SK-N-SH treated with all-trans-retinoic acid at 6 μM for 48 hours (cell line): ENCODE data around the gene TMEM87A.

ENCODE experiments used
- ATAC-seq: fragments of 200-7000 bp; cut with Tn5 transposase; 3 replicates; pipeline ENCODE4 v1.9.1; 2020; ENCODE audit warnings: mild to moderate bottlenecking, moderate library complexity
- ARNTL ChIP-seq: fragments of 450-650 bp; formaldehyde crosslinking; IDR thresholded peaks from 2 replicates; pipeline ENCODE4 v1.5.0; 2020; ENCODE audit warnings: low read depth, mild to moderate bottlenecking, moderate library complexity, borderline replicate concordance
- BACH2 ChIP-seq: fragments of 250-450 bp; sonication (Bioruptor Pico); IDR thresholded peaks from 2 replicates; pipeline ENCODE4 v1.9.0; 2021; ENCODE audit warnings: mild to moderate bottlenecking, borderline replicate concordance
- CREB5 ChIP-seq: fragments of 250-450 bp; sonication (Bioruptor Pico); IDR thresholded peaks from 2 replicates; pipeline ENCODE4 v1.5.1; 2020; ENCODE audit warnings: low read depth, mild to moderate bottlenecking, moderate library complexity
- CSDC2 ChIP-seq: fragments of 250-450 bp; sonication (Bioruptor Pico); IDR thresholded peaks from 2 replicates; pipeline ENCODE4 v1.5.0; 2020; ENCODE audit warnings: mild to moderate bottlenecking, moderate library complexity
- CSRNP3 ChIP-seq: fragments of 250-450 bp; sonication (Bioruptor Pico); IDR thresholded peaks from 2 replicates; pipeline ENCODE4 v1.5.1; 2021; ENCODE audit warnings: mild to moderate bottlenecking, moderate library complexity
- ESRRG ChIP-seq: fragments of 250-450 bp; sonication (Bioruptor Pico); IDR thresholded peaks from 2 replicates; pipeline ENCODE4 v1.6.1; 2021; ENCODE audit warnings: mild to moderate bottlenecking
- GLIS3 ChIP-seq: fragments of 250-450 bp; sonication (Bioruptor Pico); IDR thresholded peaks from 2 replicates; pipeline ENCODE4 v1.5.0; 2020; ENCODE audit warnings: mild to moderate bottlenecking, moderate library complexity
- ISL1 ChIP-seq: fragments of 250-450 bp; sonication (Bioruptor Pico); IDR thresholded peaks from 2 replicates; pipeline ENCODE4 v2.1.2; 2022; ENCODE audit warnings: mild to moderate bottlenecking, moderate library complexity
- OSR1 ChIP-seq: fragments of 250-450 bp; sonication (Bioruptor Pico); IDR thresholded peaks from 2 replicates; pipeline ENCODE4 v1.8.0; 2022; ENCODE audit warnings: moderate library complexity, mild to moderate bottlenecking, inconsistent platforms
- PATZ1 ChIP-seq: fragments of 250-450 bp; sonication (Bioruptor Pico); IDR thresholded peaks from 2 replicates; pipeline ENCODE4 v1.8.0; 2020; ENCODE audit warnings: mild to moderate bottlenecking, moderate library complexity, borderline replicate concordance
- POU6F1 ChIP-seq: fragments of 250-450 bp; sonication (Bioruptor Pico); IDR thresholded peaks from 2 replicates; pipeline ENCODE4 v1.8.0; 2021; ENCODE audit warnings: low read depth, mild to moderate bottlenecking, moderate library complexity, borderline replicate concordance
- PPARA ChIP-seq: fragments of 250-450 bp; sonication (Bioruptor Pico); IDR thresholded peaks from 2 replicates; pipeline ENCODE4 v1.5.0; 2020; ENCODE audit warnings: mild to moderate bottlenecking, borderline replicate concordance
- RARB ChIP-seq: fragments of 250-450 bp; sonication (Bioruptor Pico); IDR thresholded peaks from 2 replicates; pipeline ENCODE4 v1.8.0; 2021; ENCODE audit warnings: mild to moderate bottlenecking, moderate library complexity
- SNAI2 ChIP-seq: fragments of 250-450 bp; sonication (Bioruptor Pico); IDR thresholded peaks from 2 replicates; pipeline ENCODE4 v1.5.0; 2020; ENCODE audit warnings: mild to moderate bottlenecking, moderate library complexity
- TCF4 ChIP-seq: fragments of 250-450 bp; sonication (Bioruptor Pico); IDR thresholded peaks from 2 replicates; pipeline ENCODE4 v1.8.0; 2021; ENCODE audit warnings: mild to moderate bottlenecking, moderate library complexity, borderline replicate concordance
- TOX ChIP-seq: fragments of 250-450 bp; sonication (Bioruptor Pico); IDR thresholded peaks from 2 replicates; pipeline ENCODE4 v1.8.0; 2021; ENCODE audit warnings: mild to moderate bottlenecking, moderate library complexity, borderline replicate concordance
- TSHZ2 ChIP-seq: fragments of 250-450 bp; sonication (Bioruptor Pico); IDR thresholded peaks from 2 replicates; pipeline ENCODE4 v1.5.0; 2020; ENCODE audit warnings: mild to moderate bottlenecking, moderate library complexity
- ZC3H10 ChIP-seq: fragments of 250-450 bp; sonication (Bioruptor Pico); IDR thresholded peaks from 2 replicates; pipeline ENCODE4 v1.5.1; 2021; ENCODE audit warnings: mild to moderate bottlenecking, moderate library complexity
- ZFP3 ChIP-seq: fragments of 250-450 bp; sonication (Bioruptor Pico); IDR thresholded peaks from 2 replicates; pipeline ENCODE4 v1.5.0; 2020; ENCODE audit warnings: mild to moderate bottlenecking, moderate library complexity
- ZFP30 ChIP-seq: fragments of 450-650 bp; formaldehyde crosslinking; IDR thresholded peaks from 2 replicates; pipeline ENCODE4 v1.5.0; 2022; ENCODE audit warnings: mild to moderate bottlenecking, moderate library complexity
- ZNF565 ChIP-seq: fragments of 450-650 bp; formaldehyde crosslinking; conservative IDR thresholded peaks from 2 replicates; pipeline ENCODE4 v1.5.0; 2020; ENCODE audit warnings: low read depth, mild to moderate bottlenecking, moderate library complexity
- ZNF70 ChIP-seq: fragments of 450-650 bp; formaldehyde crosslinking; IDR thresholded peaks from 2 replicates; pipeline ENCODE4 v1.5.0; 2020; ENCODE audit warnings: mild to moderate bottlenecking, moderate library complexity
- ZNF8 ChIP-seq: fragments of 450-650 bp; formaldehyde crosslinking; IDR thresholded peaks from 2 replicates; pipeline ENCODE4 v1.5.0; 2020; ENCODE audit warnings: mild to moderate bottlenecking, moderate library complexity

TMEM87A gene

GRCh38 chr15:42233107-42233506, 40.1 kb downstream of the TMEM87A start:
- no peak for TF ChIP-seq GLIS3 (CRISPR knock-in tag)
- no peak for TF ChIP-seq ESRRG (CRISPR knock-in tag)
- TF ChIP-seq ISL1: no peak
- no peak for TF ChIP-seq ARNTL (CRISPR knock-in tag)
- TF ChIP-seq RARB (CRISPR knock-in tag): no peak
- no peak for TF ChIP-seq ZNF70 (CRISPR knock-in tag)
- TF ChIP-seq CSRNP3 (CRISPR knock-in tag): no peak
- no peak for TF ChIP-seq ZNF8 (CRISPR knock-in tag)
- no peak for TF ChIP-seq PATZ1 (CRISPR knock-in tag)
- TF ChIP-seq TSHZ2: no peak
- TF ChIP-seq POU6F1 (CRISPR knock-in tag): no peak
- TF ChIP-seq BACH2 (CRISPR knock-in tag): no peak
- no peak for TF ChIP-seq ZFP3
- TF ChIP-seq CSDC2 (CRISPR knock-in tag): no peak
- TF ChIP-seq TCF4: no peak
- no peak for TF ChIP-seq SNAI2 (CRISPR knock-in tag)
- no peak for TF ChIP-seq TOX (CRISPR knock-in tag)
- TF ChIP-seq OSR1 (CRISPR knock-in tag): no peak
- no peak for TF ChIP-seq ZFP30 (CRISPR knock-in tag)
- TF ChIP-seq CREB5 (CRISPR knock-in tag): no peak
- ATAC-seq: no peak

GRCh38 chr15:42232606-42233005, 40.6 kb downstream of the TMEM87A start:
- ATAC-seq: no peak
- TF ChIP-seq OSR1 (CRISPR knock-in tag) (no peak), CSRNP3 (CRISPR knock-in tag) (no peak), PATZ1 (CRISPR knock-in tag) (no peak), ISL1 (no peak), POU6F1 (CRISPR knock-in tag) (no peak), CSDC2 (CRISPR knock-in tag) (no peak), ZNF565 (no peak), SNAI2 (CRISPR knock-in tag) (no peak), ZNF8 (CRISPR knock-in tag) (no peak), ZC3H10 (CRISPR knock-in tag) (no peak), TOX (CRISPR knock-in tag) (no peak), PPARA (CRISPR knock-in tag) (no peak), ZFP3 (no peak), ZNF70 (CRISPR knock-in tag) (no peak), RARB (CRISPR knock-in tag) (no peak), ESRRG (CRISPR knock-in tag) (no peak), CREB5 (CRISPR knock-in tag) (no peak)
